Left ventricle myocardium inferior (tissue), 1 donor: Measurements from ENCODE around the gene SMCO1. TPM values are rescaled to one million over a fixed set of nuclear protein-coding genes. Genes with fewer than 3 reads are reported as not detected.
"Not testable (repeated sequence)": the region's sequence is repeated elsewhere in the genome, so short reads cannot be mapped to it uniquely, and the experiment has no call there.

Experiments
- DNase-seq: peaks from one replicate; pipeline ENCODE4 v3.0.0-alpha.2; 2020
- H3K27ac ChIP-seq: fragments of 200-600 bp; replicated peaks from 2 replicates; pipeline ENCODE4 v1.8.0; 2021
- H3K27me3 ChIP-seq: fragments of 200-600 bp; 2 replicates; pipeline ENCODE4 v1.8.0; 2021; ENCODE audit warnings: low read depth
- H3K36me3 ChIP-seq: fragments of 200-600 bp; 2 replicates; pipeline ENCODE4 v1.8.0; 2021
- H3K4me1 ChIP-seq: fragments of 200-600 bp; 2 replicates; pipeline ENCODE4 v1.8.0; 2021
- H3K4me3 ChIP-seq: fragments of 200-600 bp; 2 replicates; pipeline ENCODE4 v1.8.0; 2021; ENCODE audit warnings: mild to moderate bottlenecking, moderate library complexity
- H3K9me3 ChIP-seq: fragments of 200-600 bp; replicated peaks from 2 replicates; pipeline ENCODE4 v1.8.0; 2021
- intact Hi-C: fragments of 100-400 bp; cut with micrococcal nuclease; formaldehyde crosslinking; loops from one replicate; pipeline ENCODE4 v1.11.0; 2022
- total RNA-seq: library from RNA; stranded (reverse); fragmentation: NEBNext Ultra II Directional; extraction: Animal tissue kit (Norgen Biotek cat#: 25700); gene quantifications from one replicate; pipeline ENCODE4 v1.2.1, GENCODE V29; 2021
- TF ChIP-seq, protein P1 (sequence below): fragments of 200-600 bp; IDR thresholded peaks from 2 replicates; pipeline ENCODE4 v1.8.0; 2021; ENCODE audit warnings: antibody characterized with exemption, mild to moderate bottlenecking, borderline replicate concordance
- donor health status: DM: no; HTN: yes; CAD: no; lungs with severe emphysema.

The SMCO1 gene
- total RNA-seq, 1 donor from 2014 or later: 73.0 TPM

- no peak overlapping the region for H3K4me3 ChIP-seq
- no peaks in the 10 kb centered on the region for H3K27me3 ChIP-seq
- no peaks in the 10 kb centered on the region for H3K9me3 ChIP-seq
- H3K36me3 ChIP-seq: peaks cover 26% of the 10 kb centered on the region
- no peak overlapping the region for H3K27ac ChIP-seq
- DNase-seq: no peak
- intact Hi-C loops: no loop called here
- TF ChIP-seq, protein P1, sequence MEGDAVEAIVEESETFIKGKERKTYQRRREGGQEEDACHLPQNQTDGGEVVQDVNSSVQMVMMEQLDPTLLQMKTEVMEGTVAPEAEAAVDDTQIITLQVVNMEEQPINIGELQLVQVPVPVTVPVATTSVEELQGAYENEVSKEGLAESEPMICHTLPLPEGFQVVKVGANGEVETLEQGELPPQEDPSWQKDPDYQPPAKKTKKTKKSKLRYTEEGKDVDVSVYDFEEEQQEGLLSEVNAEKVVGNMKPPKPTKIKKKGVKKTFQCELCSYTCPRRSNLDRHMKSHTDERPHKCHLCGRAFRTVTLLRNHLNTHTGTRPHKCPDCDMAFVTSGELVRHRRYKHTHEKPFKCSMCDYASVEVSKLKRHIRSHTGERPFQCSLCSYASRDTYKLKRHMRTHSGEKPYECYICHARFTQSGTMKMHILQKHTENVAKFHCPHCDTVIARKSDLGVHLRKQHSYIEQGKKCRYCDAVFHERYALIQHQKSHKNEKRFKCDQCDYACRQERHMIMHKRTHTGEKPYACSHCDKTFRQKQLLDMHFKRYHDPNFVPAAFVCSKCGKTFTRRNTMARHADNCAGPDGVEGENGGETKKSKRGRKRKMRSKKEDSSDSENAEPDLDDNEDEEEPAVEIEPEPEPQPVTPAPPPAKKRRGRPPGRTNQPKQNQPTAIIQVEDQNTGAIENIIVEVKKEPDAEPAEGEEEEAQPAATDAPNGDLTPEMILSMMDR: no peak
- H3K4me1 ChIP-seq: no peaks in the 10 kb centered on the region
Measured at GRCh38 chr3:196555295-196555694, 40.1 kb upstream of the SMCO1 start.

DNA sequence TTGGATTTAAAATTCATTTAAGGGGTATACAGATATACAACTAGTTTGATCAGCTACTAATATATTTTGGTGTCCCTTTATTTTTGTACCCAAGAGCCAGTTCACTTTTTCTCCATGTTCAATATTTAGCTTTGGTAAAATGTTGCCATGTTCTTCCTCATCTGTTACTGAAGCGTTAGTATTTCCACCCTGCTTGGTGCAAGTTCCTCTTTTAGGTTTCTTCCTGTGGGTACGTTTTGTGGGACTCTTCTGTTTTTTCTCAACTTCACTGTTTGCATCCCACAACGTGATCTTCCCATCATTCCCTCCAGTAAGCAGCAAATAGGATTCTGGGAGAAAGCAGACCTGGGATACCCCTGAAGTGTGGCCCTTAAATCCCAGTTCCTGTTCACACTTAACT lies 39.1 kb upstream of the SMCO1 start:
- Histone ChIP-seq H3K36me3 (peaks cover 16% of the 10 kb centered on the region), H3K4me1 (no peaks in the 10 kb centered on the region), H3K27ac (no peak overlapping the region), H3K4me3 (no peak overlapping the region), H3K27me3 (no peaks in the 10 kb centered on the region), H3K9me3 (no peaks in the 10 kb centered on the region)
- TF ChIP-seq, protein P1: no peak
- no peak for DNase-seq
- intact Hi-C loops: no loop called here

DNA sequence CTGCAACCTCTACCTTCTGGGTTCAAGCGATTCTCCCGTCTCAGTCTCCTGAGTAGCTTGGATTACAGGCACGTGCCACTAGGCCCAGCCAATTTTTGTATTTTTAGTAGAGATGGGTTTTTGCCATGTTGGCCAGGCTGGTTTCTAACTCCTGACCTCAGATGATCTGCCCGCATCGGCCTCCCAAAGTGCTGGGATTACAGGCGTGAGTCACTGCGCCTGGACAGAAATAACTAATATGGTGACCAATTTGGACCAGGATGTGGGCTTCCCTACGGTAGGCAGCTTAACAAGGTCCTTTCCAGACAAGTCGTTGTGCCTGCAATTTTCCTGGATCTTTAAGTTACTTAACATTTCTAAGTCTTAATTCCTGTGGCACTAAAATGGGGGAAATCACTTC lies 38.4 kb upstream of the SMCO1 start:
- no peak for DNase-seq
- Histone ChIP-seq H3K4me1 (no peaks in the 10 kb centered on the region), H3K27ac (no peak overlapping the region), H3K27me3 (no peaks in the 10 kb centered on the region), H3K9me3 (no peaks in the 10 kb centered on the region), H3K4me3 (no peak overlapping the region), H3K36me3 (peaks cover 10% of the 10 kb centered on the region)
- TF ChIP-seq, protein P1: no peak
- intact Hi-C loops: no loop called here

- no peak overlapping the region for H3K4me3 ChIP-seq
- H3K4me1 ChIP-seq: no peaks in the 10 kb centered on the region
- no peaks in the 10 kb centered on the region for H3K9me3 ChIP-seq
- H3K36me3 ChIP-seq: peaks cover 7% of the 10 kb centered on the region
- intact Hi-C loops: no loop called here
- TF ChIP-seq, protein P1: no peak
- H3K27ac ChIP-seq: no peak overlapping the region
- no peak for DNase-seq
- H3K27me3 ChIP-seq: no peaks in the 10 kb centered on the region
Measured at GRCh38 chr3:196552253-196552652, 37.1 kb upstream of the SMCO1 start.

DNA sequence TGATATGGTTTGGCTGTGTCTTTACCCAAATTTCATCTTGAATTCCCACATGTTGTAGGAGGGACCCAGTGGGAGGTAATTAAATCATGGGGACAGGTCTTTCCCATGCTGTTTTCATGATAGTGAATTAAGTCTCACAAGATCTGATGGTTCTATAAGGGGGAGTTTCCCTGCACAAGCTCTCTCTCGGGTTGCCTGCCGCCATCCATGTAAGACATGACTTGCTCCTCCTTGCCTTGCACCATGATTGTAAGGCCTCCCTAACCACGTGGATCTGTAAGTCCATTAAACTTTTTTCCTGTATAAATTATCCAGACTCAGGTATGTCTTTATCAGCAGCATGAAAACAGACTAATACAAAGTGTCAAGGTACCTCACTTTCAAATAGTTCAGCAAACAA lies 35.0 kb upstream of the SMCO1 start:
- H3K36me3 ChIP-seq, H3K27me3 ChIP-seq, DNase-seq, intact Hi-C loops, H3K4me1 ChIP-seq, H3K9me3 ChIP-seq, H3K27ac ChIP-seq, H3K4me3 ChIP-seq: not testable (repeated sequence)

DNA sequence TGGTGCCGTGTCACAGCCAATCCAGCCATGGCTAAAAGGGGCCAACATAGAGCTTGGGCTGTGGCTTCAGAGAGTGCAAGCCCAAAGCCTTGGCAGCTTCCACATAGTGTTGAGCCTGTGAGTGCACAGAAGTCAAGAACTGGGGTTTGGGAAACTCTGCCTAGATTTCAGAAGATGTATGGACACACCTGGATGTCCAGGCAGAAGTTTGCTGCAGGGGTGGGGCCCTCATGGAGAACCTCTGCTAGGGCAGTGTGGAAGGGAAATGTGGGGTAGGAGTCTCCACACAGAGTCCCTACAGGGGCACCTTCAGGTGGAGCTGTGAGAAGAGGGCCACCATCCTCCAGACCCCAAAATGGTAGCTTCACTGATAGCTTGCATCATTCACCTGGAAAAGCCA lies 34.2 kb upstream of the SMCO1 start:
- DNase-seq, H3K4me1 ChIP-seq, intact Hi-C loops, H3K27me3 ChIP-seq, H3K4me3 ChIP-seq, H3K9me3 ChIP-seq, H3K27ac ChIP-seq, H3K36me3 ChIP-seq: not testable (repeated sequence)

DNA sequence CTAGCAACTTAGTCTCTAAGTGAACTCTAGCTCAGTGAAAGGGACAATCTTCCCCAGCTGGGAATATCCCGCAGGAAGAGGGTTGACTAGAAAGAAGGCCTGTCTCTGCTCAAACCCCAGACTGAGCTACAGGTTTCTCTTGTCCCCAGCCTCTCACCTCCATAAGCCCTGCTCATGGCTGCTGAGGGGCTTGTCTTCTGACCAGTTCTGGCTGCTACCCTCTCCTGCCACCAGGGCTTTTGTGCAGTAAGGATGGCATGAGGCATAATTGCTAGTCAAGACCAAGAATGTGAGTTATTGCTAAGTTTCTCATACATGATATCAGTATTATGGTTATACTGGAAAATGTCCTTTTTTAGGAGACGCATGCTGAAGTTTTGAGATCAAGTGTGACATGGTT lies 31.9 kb upstream of the SMCO1 start:
- TF ChIP-seq, protein P1: no peak
- intact Hi-C loops: no loop called here
- Histone ChIP-seq H3K4me1 (no peaks in the 10 kb centered on the region), H3K9me3 (no peaks in the 10 kb centered on the region), H3K27ac (no peak overlapping the region), H3K36me3 (no peaks in the 10 kb centered on the region), H3K27me3 (no peaks in the 10 kb centered on the region), H3K4me3 (no peak overlapping the region)
- no peak for DNase-seq
